Loucy (cell line): Measurements from ENCODE around the gene LTK.

Experiments used
- H2AFZ ChIP-seq: fragments of 200-600 bp; sonication (generic); 2 replicates; pipeline ENCODE4 v1.6.0; 2016; ENCODE audit warnings: antibody characterized with exemption, mild to moderate bottlenecking, low read length, moderate library complexity
- H3F3A ChIP-seq: fragments of 200-600 bp; 2 replicates; pipeline ENCODE4 v1.6.0; 2016; ENCODE audit warnings: antibody characterized with exemption, low read depth, mild to moderate bottlenecking
- H3K27me3 ChIP-seq: fragments of 200-600 bp; sonication (generic); 2 replicates; pipeline ENCODE4 v1.6.1; 2014; ENCODE audit warnings: low read length, mild to moderate bottlenecking; ENCODE audit not compliant: insufficient read depth, poor library complexity, severe bottlenecking
- H3K36me3 ChIP-seq: fragments of 200-600 bp; sonication (generic); 2 replicates; pipeline ENCODE4 v1.6.1; 2016; ENCODE audit warnings: low read length; ENCODE audit not compliant: insufficient read depth
- H3K4me1 ChIP-seq: fragments of 200-600 bp; sonication (generic); 2 replicates; pipeline ENCODE4 v1.5.1; 2014; ENCODE audit warnings: low read length, mild to moderate bottlenecking; ENCODE audit not compliant: insufficient read depth, poor library complexity, severe bottlenecking
- H3K4me2 ChIP-seq: fragments of 200-600 bp; sonication (generic); 2 replicates; pipeline ENCODE4 v1.6.0; 2014; ENCODE audit warnings: antibody characterized with exemption, low read length, low read depth, mild to moderate bottlenecking; ENCODE audit not compliant: poor library complexity, severe bottlenecking
- H3K4me3 ChIP-seq: fragments of 200-600 bp; sonication (generic); 2 replicates; pipeline ENCODE4 v1.5.1; 2014; ENCODE audit warnings: low read length, mild to moderate bottlenecking, mixed read lengths; ENCODE audit not compliant: poor library complexity, severe bottlenecking
- H3K79me2 ChIP-seq: fragments of 200-600 bp; sonication (generic); 2 replicates; pipeline ENCODE4 v1.6.1; 2014; ENCODE audit warnings: low read length; ENCODE audit not compliant: insufficient read depth
- H3K9ac ChIP-seq: fragments of 200-600 bp; sonication (generic); 2 replicates; pipeline ENCODE4 v1.6.0; 2014; ENCODE audit warnings: mild to moderate bottlenecking, low read depth, low read length, moderate library complexity; ENCODE audit not compliant: poor library complexity, severe bottlenecking
- H3K9me2 ChIP-seq: fragments of 200-600 bp; sonication (generic); replicated peaks from 2 replicates; pipeline ENCODE4 v1.6.1; 2016; ENCODE audit warnings: low read depth, low read length, mixed read lengths
- H3K9me3 ChIP-seq: fragments of 200-600 bp; sonication (generic); 2 replicates; pipeline ENCODE4 v1.6.1; 2014; ENCODE audit warnings: mild to moderate bottlenecking, antibody characterized with exemption, low read length, low read depth; ENCODE audit not compliant: insufficient read depth
- H4K20me1 ChIP-seq: fragments of 200-600 bp; sonication (generic); 2 replicates; pipeline ENCODE4 v1.6.0; 2014; ENCODE audit warnings: antibody characterized with exemption, low read length, mild to moderate bottlenecking; ENCODE audit not compliant: insufficient read depth, poor library complexity, severe bottlenecking
- CTCF ChIP-seq: fragments of 200-600 bp; sonication (generic); conservative IDR thresholded peaks from 2 replicates; pipeline ENCODE4 v1.5.1; 2014; ENCODE audit warnings: mild to moderate bottlenecking, antibody characterized with exemption, low read length
- EZH2phosphoT487 ChIP-seq: fragments of 200-600 bp; IDR thresholded peaks from 2 replicates; pipeline ENCODE4 v1.6.1; 2018; ENCODE audit warnings: antibody characterized with exemption, mild to moderate bottlenecking, moderate library complexity, borderline replicate concordance

Gene LTK

GRCh38 chr15:41535544-41535943, 21.9 kb upstream of the LTK start:
- no peak overlapping the region for H3K4me2 ChIP-seq
- H3K27me3 ChIP-seq, result no peaks in the 10 kb centered on the region
- H3K36me3 ChIP-seq, result no peaks in the 10 kb centered on the region
- no peaks in the 10 kb centered on the region for H3K4me1 ChIP-seq
- H3K4me3 ChIP-seq, result no peak overlapping the region
- no peaks in the 10 kb centered on the region for H3K9me2 ChIP-seq
- H3K9ac ChIP-seq, result no peak overlapping the region
- H2AFZ ChIP-seq, result no peak overlapping the region
- H4K20me1 ChIP-seq, result no peaks in the 10 kb centered on the region
- no peaks in the 10 kb centered on the region for H3K79me2 ChIP-seq
- H3K9me3 ChIP-seq, result no peaks in the 10 kb centered on the region
- H3F3A ChIP-seq, result no peaks in the 10 kb centered on the region
- no peak for TF ChIP-seq EZH2phosphoT487
- no peak for TF ChIP-seq CTCF

- no peaks in the 10 kb centered on the region for H3K9me2 ChIP-seq
- H3K4me3 ChIP-seq, result no peak overlapping the region
- no peaks in the 10 kb centered on the region for H3F3A ChIP-seq
- peaks cover 6% of the 10 kb centered on the region; the same call in 1 of the 2 replicates for H3K36me3 ChIP-seq
- no peak overlapping the region for H2AFZ ChIP-seq
- H3K9me3 ChIP-seq, result no peaks in the 10 kb centered on the region
- no peak for TF ChIP-seq EZH2phosphoT487
- TF ChIP-seq CTCF, result no peak
- H3K79me2 ChIP-seq, result no peaks in the 10 kb centered on the region
- H3K4me2 ChIP-seq, result no peak overlapping the region
- H3K4me1 ChIP-seq, result no peaks in the 10 kb centered on the region
- no peaks in the 10 kb centered on the region for H4K20me1 ChIP-seq
- H3K27me3 ChIP-seq, result no peaks in the 10 kb centered on the region
- H3K9ac ChIP-seq, result no peak overlapping the region
Measured at GRCh38 chr15:41530363-41530956, 16.8 kb upstream of the LTK start.

- no peaks in the 10 kb centered on the region for H3K4me1 ChIP-seq
- H3K9ac ChIP-seq, result no peak overlapping the region
- peaks cover 6% of the 10 kb centered on the region; the same call in 1 of the 2 replicates for H3K36me3 ChIP-seq
- no peaks in the 10 kb centered on the region for H3F3A ChIP-seq
- H3K4me2 ChIP-seq, result no peak overlapping the region
- H3K79me2 ChIP-seq, result no peaks in the 10 kb centered on the region
- no peaks in the 10 kb centered on the region for H3K9me2 ChIP-seq
- no peak overlapping the region for H3K4me3 ChIP-seq
- TF ChIP-seq EZH2phosphoT487 (no peak), CTCF (no peak)
- H3K27me3 ChIP-seq, result no peaks in the 10 kb centered on the region
- H3K9me3 ChIP-seq, result no peaks in the 10 kb centered on the region
- no peak overlapping the region for H2AFZ ChIP-seq
- no peaks in the 10 kb centered on the region for H4K20me1 ChIP-seq
Measured at GRCh38 chr15:41523097-41523496, 9.5 kb upstream of the LTK start.
